GM19025 (cell line): ENCODE results near the gene MIXL1.
"Not testable (repeated sequence)": the region's sequence is repeated elsewhere in the genome, so short reads cannot be mapped to it uniquely, and the experiment has no call there.

Experiments
- ATAC-seq: cut with Tn5 transposase; IDR thresholded peaks from one replicate; pipeline ENCODE4 v1.9.1; 2021; ENCODE audit warnings: mild to moderate bottlenecking, low read depth, moderate library complexity; ENCODE audit not compliant: unreplicated experiment

The MIXL1 gene

GRCh38 chr1:226223157-226223785 lies at the start of gene MIXL1:
Gene MIXL1 (plus strand): TSS chr1:226223664. CDS start chr1:226223682, 18 bp downstream.
- ATAC-seq = peak; percentile 33

- ATAC-seq = no peak
These were observed 46.6 kb upstream of the MIXL1 start for GRCh38 chr1:226176870-226177269.

- no peak for ATAC-seq
These were observed 41.3 kb upstream of the MIXL1 start for GRCh38 chr1:226181996-226182714.

- no peak for ATAC-seq
These were observed 38.1 kb upstream of the MIXL1 start for GRCh38 chr1:226185141-226186036.

GRCh38 chr1:226186124-226187018 lies 37.1 kb upstream of the MIXL1 start, which contains the start of gene ACBD3:
Gene ACBD3 (minus strand): TSS chr1:226186741. CDS start chr1:226186675, 66 bp downstream.
- peak; percentile 91 for ATAC-seq

GRCh38 chr1:226187019-226187322 lies 36.5 kb upstream of the MIXL1 start:
- ATAC-seq = no peak

GRCh38 chr1:226187380-226187779 lies 36.1 kb upstream of the MIXL1 start:
- no peak for ATAC-seq

- ATAC-seq = no peak
These were observed 28.3 kb upstream of the MIXL1 start for GRCh38 chr1:226195144-226195543.

GRCh38 chr1:226199971-226200370 lies 23.5 kb upstream of the MIXL1 start:
- ATAC-seq = no peak

- no peak for ATAC-seq
These were observed 22.4 kb upstream of the MIXL1 start for GRCh38 chr1:226201029-226201593.

- no peak for ATAC-seq
These were observed 21.2 kb upstream of the MIXL1 start for GRCh38 chr1:226202246-226202645.

- ATAC-seq = not testable (repeated sequence)
These were observed 20.8 kb upstream of the MIXL1 start for GRCh38 chr1:226202666-226203065.

GRCh38 chr1:226203240-226203639 lies 20.2 kb upstream of the MIXL1 start:
- no peak for ATAC-seq

GRCh38 chr1:226203655-226204054 lies 19.8 kb upstream of the MIXL1 start:
- ATAC-seq = no peak

- ATAC-seq = no peak
These were observed 19.3 kb upstream of the MIXL1 start for GRCh38 chr1:226204198-226204597.

- ATAC-seq = no peak
These were observed 16.4 kb upstream of the MIXL1 start for GRCh38 chr1:226207048-226207447.

- ATAC-seq = no peak
These were observed 14.0 kb upstream of the MIXL1 start for GRCh38 chr1:226209307-226210059.

GRCh38 chr1:226210571-226211176 lies 12.8 kb upstream of the MIXL1 start:
- ATAC-seq = no peak
